Esophagus muscularis mucosa (tissue), 4 donors: Measurements from ENCODE around the gene PCBP4. TPM values are rescaled to one million over a fixed set of nuclear protein-coding genes. Genes with fewer than 3 reads are reported as not detected.

Experiments used
- DNase-seq: peaks from one replicate; pipeline ENCODE4 v3.0.0-alpha.2; 2017; ENCODE audit errors: extremely low spot score
- H3K27ac ChIP-seq, 4 donors: fragments of 200-600 bp; sonication (generic); replicated peaks in 1 of 4; 1 replicate in 3 of 4; 2 replicates in 1 of 4; pipeline ENCODE4 v1.5.1; 2016 to 2019; ENCODE audit warnings: mild to moderate bottlenecking in 1 of 4
- H3K27me3 ChIP-seq, 4 donors: fragments of 200-600 bp; sonication (generic); one replicate each; pipeline versions ENCODE4 v1.5.1 to v1.6.0; 2016 to 2019
- H3K36me3 ChIP-seq, 4 donors: fragments of 200-600 bp; sonication (generic); one replicate each; pipeline ENCODE4 v1.5.1; 2016 to 2019
- H3K4me1 ChIP-seq, 4 donors: fragments of 200-600 bp; sonication (generic); one replicate each; pipeline ENCODE4 v1.5.1; 2016 to 2019
- H3K4me3 ChIP-seq, 4 donors: fragments of 200-600 bp; sonication (generic); 1 replicate in 2 of 4; 2 replicates in 2 of 4; pipeline ENCODE4 v1.5.1; 2016 to 2019; ENCODE audit warnings: mild to moderate bottlenecking in 4 of 4, moderate library complexity in 1 of 4
- H3K9me3 ChIP-seq, 4 donors: fragments of 200-600 bp; sonication (generic); 1 replicate in 3 of 4; 2 replicates in 1 of 4; pipeline ENCODE4 v1.5.1; 2016 to 2019
- CTCF ChIP-seq, 3 experiments: fragments of 200-600 bp in 2 of 3; fragments of 450-650 bp in 1 of 3; sonication (generic) in 2 of 3; IDR thresholded peaks; one replicate each; pipeline ENCODE4 v1.5.1; 2017 to 2019; ENCODE audit warnings: antibody characterized with exemption in 3 of 3, mild to moderate bottlenecking in 2 of 3, moderate library complexity in 1 of 3
- EP300 ChIP-seq: sonication (generic); formaldehyde crosslinking; IDR thresholded peaks from one replicate; pipeline ENCODE4 v1.6.1; 2017; ENCODE audit warnings: antibody characterized with exemption
- POLR2A ChIP-seq: fragments of 450-650 bp; IDR thresholded peaks from one replicate; pipeline ENCODE4 v1.6.1; 2017; ENCODE audit warnings: antibody characterized with exemption, moderate library complexity, mild to moderate bottlenecking, low read depth
- POLR2AphosphoS5 ChIP-seq, 2 donors: sonication (generic); formaldehyde crosslinking; IDR thresholded peaks; one replicate each; pipeline ENCODE4 v1.6.1; 2017; ENCODE audit warnings: antibody characterized with exemption in 2 of 2
- WGBS: methylation state at CpG from one replicate; pipeline ENCODE4 v1.1.5; 2018; 5-methylcytosine and 5-hydroxymethylcytosine counted together
- intact Hi-C: fragments of 100-400 bp; cut with DNase I; formaldehyde crosslinking; loops from one replicate; pipeline ENCODE4 v1.15.1; 2023
- total RNA-seq, 4 donors: library from RNA; depleted of rRNA; stranded (reverse); fragments of >200 nt; gene quantifications; one replicate each; pipeline versions ENCODE4 v1.1.0 to v1.2.1, GENCODE V29; 2016

PCBP4 gene
- total RNA-seq, 4 donors from 2014 or later: 54.4 to 378 (median 139) TPM

GRCh38 chr3:51934991-51935885, 32.0 kb downstream of the PCBP4 start:
- H3K4me3 ChIP-seq: no peak overlapping the region
- TF ChIP-seq POLR2AphosphoS5 (IDR thresholded peaks at IDR 0.05) (no peak), EP300 (no peak), CTCF (IDR thresholded peaks at IDR 0.05) (no peak), POLR2A (no peak)
- DNase-seq: no peak
- 95% methylated on average over 26 of the region's 28 CpGs for WGBS
- intact Hi-C loops: no loop called here
- peaks cover 49 to 76% (median 72%) of the 10 kb centered on the region in 4 donors for H3K36me3 ChIP-seq
- H3K9me3 ChIP-seq: no peaks in the 10 kb centered on the region
- H3K4me1 ChIP-seq: peaks cover 4 to 16% (median 5%) of the 10 kb centered on the region in 4 donors
- H3K27me3 ChIP-seq: no peaks in the 10 kb centered on the region
- no peak overlapping the region for H3K27ac ChIP-seq

GRCh38 chr3:51934139-51934850, 33.0 kb downstream of the PCBP4 start:
- no peak for TF ChIP-seq EP300
- no peak for TF ChIP-seq CTCF (IDR thresholded peaks at IDR 0.05)
- TF ChIP-seq POLR2AphosphoS5 (IDR thresholded peaks at IDR 0.05): no peak
- TF ChIP-seq POLR2A: no peak
- Histone ChIP-seq H3K4me3 (no peak overlapping the region), H3K9me3 (no peaks in the 10 kb centered on the region), H3K27ac (no peak overlapping the region), H3K27me3 (no peaks in the 10 kb centered on the region), H3K36me3 (peaks cover 49 to 76% (median 69%) of the 10 kb centered on the region in 4 donors), H3K4me1 (peaks cover 0 to 9% (median 0%) of the 10 kb centered on the region in 4 donors)
- DNase-seq: no peak
- 95% methylated on average over 6 of the region's 11 CpGs for WGBS
- intact Hi-C loops: no loop called here

- DNase-seq: no peak
- 94% methylated on average over 10 of the region's 13 CpGs for WGBS
- TF ChIP-seq POLR2A (no peak), POLR2AphosphoS5 (IDR thresholded peaks at IDR 0.05) (no peak), EP300 (no peak), CTCF (IDR thresholded peaks at IDR 0.05) (no peak)
- no peak overlapping the region for H3K4me3 ChIP-seq
- H3K4me1 ChIP-seq: peaks cover 0 to 2% (median 0%) of the 10 kb centered on the region in 4 donors
- H3K9me3 ChIP-seq: no peaks in the 10 kb centered on the region
- H3K27ac ChIP-seq: no peak overlapping the region
- intact Hi-C loops: no loop called here
- H3K27me3 ChIP-seq: no peaks in the 10 kb centered on the region
- H3K36me3 ChIP-seq: peaks cover 49 to 73% (median 63%) of the 10 kb centered on the region in 4 donors
These were observed 33.6 kb downstream of the PCBP4 start for GRCh38 chr3:51933471-51934138.

GRCh38 chr3:51932471-51933370, 34.5 kb downstream of the PCBP4 start:
- no peak overlapping the region for H3K27ac ChIP-seq
- H3K4me1 ChIP-seq: no peaks in the 10 kb centered on the region
- TF ChIP-seq CTCF (IDR thresholded peaks at IDR 0.05): no peak
- TF ChIP-seq POLR2AphosphoS5 (IDR thresholded peaks at IDR 0.05): no peak
- TF ChIP-seq POLR2A: no peak
- H3K36me3 ChIP-seq: peaks cover 47 to 65% (median 55%) of the 10 kb centered on the region in 4 donors
- H3K27me3 ChIP-seq: no peaks in the 10 kb centered on the region
- DNase-seq: no peak
- H3K9me3 ChIP-seq: no peaks in the 10 kb centered on the region
- 91% methylated on average over 13 of the region's 15 CpGs for WGBS
- no peak overlapping the region for H3K4me3 ChIP-seq
- intact Hi-C loops: no loop called here
